ENCODE results near the gene TEX14. TPM values are rescaled to one million over a fixed set of nuclear protein-coding genes. Genes with fewer than 3 reads are reported as not detected.

TEX14 gene
- total RNA-seq, 1 donor from 2014 or later, result under 0.01 TPM

DNA sequence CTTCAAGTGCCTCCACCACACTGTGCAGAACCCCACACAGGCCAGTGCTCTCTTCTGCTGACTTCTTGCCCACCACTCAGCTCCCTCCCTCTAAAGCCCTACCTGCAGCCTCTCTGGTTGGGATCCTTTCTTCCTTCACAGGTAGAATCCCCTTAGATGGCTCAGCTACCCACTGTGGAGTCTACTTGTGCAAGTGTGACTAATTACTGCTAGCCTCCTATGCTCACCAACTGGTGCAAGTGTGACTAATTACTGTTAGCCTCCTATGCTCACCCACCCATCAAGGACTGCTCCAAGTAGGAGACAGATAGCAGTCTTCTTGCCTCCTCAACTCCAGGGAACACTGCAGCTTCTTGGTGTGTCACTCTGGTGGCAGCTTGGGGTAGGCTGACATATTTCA is 43.6 kb downstream of the TEX14 start:
- DNase-seq (ENCODE audit: low read depth in 2 of 2), result no peak

DNA sequence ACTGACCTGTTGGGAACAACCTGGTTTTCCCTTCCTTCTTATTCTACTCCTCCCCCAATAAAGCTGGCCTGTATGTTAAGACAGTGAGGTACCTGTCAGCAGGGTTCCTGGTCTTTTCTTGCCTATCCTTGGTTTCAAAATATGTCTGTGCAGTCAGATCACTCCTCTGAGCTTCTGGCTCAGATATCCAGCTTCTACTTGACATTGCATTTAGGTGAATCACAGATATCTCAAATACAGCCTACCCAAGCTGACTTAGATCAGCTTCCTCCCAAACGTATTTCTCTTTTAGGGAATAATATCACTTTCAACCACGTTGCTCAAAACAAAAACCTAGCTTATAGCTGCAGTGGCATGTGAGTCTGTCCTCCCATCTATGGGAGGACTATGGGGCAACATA is 48.7 kb downstream of the TEX14 start:
- DNase-seq (ENCODE audit: low read depth in 2 of 2), result peak in 1 of 2 donors; percentile 43

DNA sequence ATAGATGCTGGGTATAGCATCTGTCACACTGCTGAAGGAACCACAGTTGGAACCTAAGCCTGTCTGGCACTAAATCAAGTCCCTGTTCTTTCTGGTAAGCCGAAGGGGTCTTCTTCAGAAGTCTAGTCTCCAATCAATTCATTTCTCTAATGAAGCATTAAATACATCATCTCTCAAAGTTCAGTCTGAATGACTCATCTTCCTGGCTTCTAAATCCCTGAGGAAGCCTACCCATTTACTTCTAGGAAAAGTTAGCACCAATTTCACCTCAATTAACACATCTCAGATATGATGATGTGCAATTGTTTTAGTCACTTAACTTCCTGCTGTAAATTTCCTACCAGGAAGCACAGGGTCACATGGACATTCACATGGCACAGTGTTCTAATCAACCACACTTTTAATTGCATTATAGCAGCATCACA is 49.9 kb downstream of the TEX14 start:
- DNase-seq (ENCODE audit: low read depth in 2 of 2), result peak; percentile 20 to 54

DNA sequence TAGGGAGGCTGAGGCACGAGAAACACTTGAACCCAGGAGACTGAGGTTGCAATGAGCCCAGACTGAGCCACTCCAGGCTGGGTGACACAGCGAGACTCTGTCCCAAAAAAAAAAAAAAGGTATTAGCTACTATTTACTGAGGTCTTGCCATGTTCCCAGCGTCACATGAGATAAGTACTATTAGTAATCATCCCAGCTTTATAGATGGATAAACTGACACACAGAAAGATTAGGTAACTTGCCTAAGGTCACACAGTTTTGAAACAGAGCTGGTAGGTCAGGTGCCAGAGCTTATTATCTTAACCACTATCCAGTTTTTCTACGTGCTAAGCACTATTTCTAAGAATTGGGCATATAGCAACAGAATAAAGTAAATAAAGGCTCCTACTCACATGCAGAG is 51.6 kb downstream of the TEX14 start:
- DNase-seq (ENCODE audit: low read depth in 2 of 2), result no peak

DNA sequence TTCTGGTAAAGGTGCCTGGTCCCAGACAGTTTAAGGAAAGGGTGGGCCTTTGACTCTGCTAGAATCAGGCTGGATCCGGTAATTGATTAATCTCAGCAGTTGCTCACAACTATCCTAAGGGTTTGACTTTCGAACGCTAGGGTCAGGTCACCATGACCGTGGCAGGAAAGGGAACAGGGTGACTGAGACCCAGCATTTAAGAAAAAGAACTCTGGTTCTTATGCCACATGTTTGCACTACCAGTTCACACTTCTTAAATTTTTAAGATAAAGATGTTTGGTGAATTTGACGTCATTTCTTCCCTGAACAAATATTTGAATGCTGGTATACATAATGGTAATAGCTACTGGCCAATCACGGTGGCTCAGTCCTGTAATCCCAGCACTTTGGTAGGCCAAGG is 52.2 kb downstream of the TEX14 start:
- no peak for DNase-seq (ENCODE audit: low read depth in 2 of 2)

DNA sequence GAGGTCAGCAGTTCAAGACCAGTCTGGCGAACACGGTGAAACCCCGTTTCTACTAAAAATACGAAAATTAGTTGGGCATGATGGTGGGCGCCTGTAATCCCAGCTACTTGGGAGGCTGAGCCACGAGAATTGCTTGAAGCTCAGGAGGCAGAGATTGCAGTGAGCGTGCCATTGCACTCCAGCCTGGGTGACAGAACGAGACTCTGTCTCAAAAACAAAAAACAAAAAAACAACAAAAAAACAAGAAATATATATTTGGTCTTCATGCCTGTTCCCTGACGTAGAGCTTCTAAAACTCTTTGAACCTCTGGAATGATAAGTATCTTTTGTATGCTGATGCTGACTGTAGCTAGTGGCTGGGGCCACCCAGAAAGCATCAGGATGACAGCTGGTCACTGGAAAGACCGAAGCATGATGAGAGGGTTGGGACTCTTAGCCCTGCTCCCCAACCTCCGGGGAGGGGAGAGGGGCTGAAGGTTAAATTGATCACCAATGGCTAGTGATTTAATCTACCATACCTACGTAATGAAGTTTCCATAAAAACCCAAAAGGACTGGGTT is 54.8 kb downstream of the TEX14 start:
- no peak for DNase-seq (ENCODE audit: low read depth in 2 of 2)

DNA sequence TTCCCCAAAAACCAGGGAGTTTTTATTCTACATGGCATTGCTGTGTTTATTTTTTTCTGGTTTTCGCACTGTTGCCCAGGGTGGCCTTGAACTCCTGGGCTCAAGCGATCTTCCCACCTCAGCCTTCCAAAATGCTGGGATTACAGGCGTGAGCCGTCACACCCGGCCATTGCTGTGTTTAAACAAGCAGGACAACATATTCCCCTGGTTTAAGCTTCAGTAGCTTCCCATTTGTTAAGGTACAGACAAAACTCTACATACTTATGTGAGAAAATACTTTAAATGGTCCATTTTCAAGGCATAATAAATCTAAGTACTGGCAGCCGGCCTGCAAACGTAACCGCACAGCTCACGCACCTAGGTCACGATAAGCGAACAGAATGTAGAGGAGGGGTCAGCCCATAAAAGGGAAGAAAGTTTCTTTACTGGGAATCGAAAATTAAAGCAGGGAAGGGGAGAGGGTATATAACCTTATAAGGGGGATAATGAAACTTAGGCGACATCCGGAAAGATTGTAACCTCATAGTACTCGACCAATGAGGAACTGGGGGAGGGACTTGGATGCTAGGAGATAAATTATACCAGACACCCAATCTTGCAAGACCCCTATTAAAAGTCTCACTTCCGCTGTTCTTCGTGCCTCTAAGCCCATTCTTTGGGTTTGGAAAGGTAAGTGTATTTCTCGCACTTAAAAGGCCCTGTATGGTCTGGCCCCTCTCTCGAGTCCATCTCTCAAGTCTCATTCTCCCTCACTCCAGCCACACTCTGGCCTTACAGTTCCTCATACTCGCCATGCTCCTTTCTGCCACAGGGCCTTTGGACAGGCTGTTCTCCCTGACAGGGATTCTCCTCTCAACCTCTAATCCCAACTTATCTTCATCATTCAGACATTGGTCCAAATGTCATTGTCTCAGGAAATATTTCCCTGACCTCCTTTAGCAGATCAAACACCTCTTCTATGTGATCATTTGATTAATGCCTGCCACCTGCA is 59.2 kb downstream of the TEX14 start:
- peak in 1 of 2 donors; percentile 9 for DNase-seq (ENCODE audit: low read depth in 2 of 2)

DNA sequence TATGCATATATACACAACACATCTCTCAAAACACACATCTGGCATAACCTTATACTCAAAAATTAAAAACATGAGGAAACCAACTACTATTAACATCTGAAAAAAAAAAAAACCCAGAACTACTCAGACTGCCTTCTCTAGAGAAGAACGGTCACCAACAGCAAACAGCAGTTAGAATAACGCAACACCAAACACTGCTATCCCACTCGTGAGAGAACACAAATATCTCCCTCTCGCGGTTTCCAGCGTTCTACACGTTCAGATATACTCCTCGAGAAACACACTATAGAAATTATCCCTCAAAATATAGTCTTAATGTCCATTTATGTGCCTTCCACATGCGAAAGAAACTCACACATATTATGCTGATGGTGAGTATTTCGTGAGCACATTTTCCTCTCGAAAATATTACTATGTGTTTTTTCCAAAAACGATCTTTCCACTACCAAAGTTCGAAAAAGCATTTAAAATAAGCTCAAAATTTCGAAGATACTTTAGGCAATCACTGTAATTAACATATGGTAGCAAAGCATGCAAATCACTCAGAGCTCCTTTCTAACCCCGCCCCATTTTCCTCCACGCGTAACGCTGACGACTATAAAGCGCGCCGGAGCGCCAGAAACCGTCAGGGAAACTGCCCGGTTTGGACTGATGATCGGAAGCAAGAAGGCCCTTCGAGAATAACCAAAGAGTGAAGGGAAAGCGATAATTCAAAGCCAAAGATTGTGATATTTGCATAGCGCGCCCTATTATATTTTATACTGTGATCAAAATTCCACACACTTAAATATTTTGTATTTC is 60.1 kb downstream of the TEX14 start:
- peak; percentile 98 for DNase-seq (ENCODE audit: low read depth in 2 of 2)

DNA sequence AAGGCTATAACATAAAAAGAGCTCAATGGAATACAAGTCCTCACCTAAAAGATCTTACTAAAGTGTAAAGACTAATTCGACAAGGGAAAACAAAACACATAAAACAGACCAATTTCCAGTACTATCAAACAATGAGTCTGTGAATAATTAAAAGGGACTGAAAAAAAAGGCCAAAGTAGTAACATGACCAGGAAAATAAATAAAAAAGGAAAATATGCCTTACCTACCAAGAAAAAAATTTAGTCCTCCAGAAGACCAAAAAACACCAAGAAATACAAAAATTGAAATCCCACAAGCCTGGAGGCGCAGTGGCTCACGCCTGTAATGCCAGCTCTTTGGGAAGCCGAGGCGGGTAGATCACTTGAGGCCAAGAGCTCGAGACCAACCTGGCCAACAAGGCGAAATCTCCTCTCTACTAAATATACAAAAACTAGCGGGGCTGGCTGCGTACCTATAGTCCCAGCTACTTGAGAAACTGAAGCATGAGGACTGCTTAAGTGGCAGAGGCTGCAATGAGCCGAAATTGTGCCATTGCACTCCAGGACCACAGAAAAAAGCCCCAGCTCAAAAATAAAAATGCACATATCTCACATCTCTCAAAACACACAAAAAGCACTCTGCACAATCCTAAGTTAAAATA is 60.8 kb downstream of the TEX14 start:
- DNase-seq (ENCODE audit: low read depth in 2 of 2), result no peak

DNA sequence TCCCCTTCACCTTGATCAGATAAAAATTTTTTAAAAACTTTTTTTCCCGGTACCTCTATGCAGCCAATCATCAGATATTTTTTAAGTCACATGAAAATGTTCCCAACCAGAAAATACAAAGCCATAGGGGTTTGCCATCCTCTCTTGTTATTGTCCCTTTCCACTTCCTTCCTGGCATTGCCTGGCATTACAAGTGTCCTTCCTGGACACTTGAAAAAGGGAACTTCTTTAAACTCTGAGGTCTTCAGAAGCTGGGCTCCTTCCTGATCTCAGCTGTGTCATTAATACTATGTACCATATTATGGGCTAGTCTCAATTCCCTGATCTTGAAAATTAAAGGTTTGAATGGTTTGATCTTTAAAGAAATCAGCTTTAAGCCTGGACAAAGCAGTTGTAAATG is 64.9 kb downstream of the TEX14 start:
- no peak for DNase-seq (ENCODE audit: low read depth in 2 of 2)

DNA sequence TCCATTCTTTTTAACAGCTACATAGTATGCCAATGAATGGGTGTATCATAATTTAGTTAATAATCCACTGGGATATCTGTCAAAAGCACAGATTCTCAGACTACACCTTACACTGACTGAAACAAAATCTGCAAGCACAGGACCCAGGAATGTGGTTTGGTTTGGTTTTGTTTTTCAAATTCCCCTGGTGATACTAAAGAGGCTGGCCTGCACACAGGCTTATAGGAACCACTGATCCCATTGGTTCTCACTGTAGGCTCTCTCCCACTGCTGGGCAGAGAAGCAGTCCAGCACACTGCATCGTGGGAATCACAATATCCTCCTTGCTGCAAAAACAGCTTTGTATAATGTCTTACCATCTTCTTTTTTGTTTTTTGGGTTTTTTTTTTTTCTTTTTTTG is 67.1 kb downstream of the TEX14 start:
- DNase-seq (ENCODE audit: low read depth in 2 of 2), result no peak

DNA sequence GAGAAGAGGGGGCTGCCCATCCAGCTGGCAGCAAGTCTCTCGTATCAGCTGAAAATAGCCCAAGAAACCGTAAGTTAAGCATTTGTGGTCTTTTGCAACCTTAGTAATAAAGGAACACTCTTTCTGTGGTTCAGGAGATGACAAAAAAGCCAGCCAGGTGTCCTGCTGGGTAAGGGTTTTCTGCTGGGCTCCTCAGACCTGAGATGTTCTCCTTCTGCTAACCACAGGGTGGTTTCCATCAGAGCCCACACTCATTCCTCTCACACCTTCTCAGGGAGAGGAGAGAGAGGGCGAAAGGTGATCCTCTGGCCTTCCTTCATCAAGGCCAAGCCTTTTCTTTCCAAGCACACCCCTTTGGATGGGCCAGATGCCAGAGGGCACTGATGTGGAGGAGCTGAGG is 70.7 kb downstream of the TEX14 start:
- no peak for DNase-seq (ENCODE audit: low read depth in 2 of 2)

DNA sequence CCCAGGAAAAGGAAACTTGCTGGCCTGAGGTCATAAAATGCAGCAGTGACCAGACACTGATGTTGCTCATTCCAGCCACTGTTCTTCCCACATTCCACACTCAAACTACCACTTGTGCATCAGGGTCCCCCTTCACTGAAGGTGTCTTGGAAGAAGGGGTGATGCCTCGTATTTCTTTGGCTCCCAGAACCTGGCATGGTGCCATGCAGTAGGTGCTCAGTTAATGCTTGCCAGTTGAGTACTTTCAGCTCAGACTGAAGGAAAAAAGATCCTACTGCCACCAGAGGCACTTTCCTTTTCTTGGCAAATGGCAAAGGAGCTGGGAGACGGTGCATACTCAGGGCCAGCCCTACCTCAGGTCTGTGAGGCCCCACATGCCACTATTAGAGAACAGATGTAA is 73.5 kb downstream of the TEX14 start:
- DNase-seq (ENCODE audit: low read depth in 2 of 2), result no peak

DNA sequence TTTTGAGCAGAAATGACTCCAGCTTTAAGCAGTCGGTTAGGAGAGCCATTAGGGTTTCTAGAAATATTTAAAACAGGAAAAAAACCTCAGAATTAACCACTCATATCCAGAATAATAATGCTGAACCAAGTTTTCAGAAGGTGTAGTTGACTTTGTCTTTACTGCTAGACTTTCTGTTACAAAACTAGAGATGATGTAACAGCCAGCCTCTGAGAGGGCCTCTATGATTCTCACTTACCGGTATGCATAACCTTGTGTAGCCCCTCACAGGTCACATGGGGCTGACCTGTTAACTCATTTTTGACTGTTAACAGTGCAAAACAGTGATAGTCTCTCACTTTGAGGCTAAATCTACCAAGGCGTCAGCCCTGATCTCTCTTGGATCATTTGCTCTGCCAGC is 74.3 kb downstream of the TEX14 start:
- no peak for DNase-seq (ENCODE audit: low read depth in 2 of 2)

DNA sequence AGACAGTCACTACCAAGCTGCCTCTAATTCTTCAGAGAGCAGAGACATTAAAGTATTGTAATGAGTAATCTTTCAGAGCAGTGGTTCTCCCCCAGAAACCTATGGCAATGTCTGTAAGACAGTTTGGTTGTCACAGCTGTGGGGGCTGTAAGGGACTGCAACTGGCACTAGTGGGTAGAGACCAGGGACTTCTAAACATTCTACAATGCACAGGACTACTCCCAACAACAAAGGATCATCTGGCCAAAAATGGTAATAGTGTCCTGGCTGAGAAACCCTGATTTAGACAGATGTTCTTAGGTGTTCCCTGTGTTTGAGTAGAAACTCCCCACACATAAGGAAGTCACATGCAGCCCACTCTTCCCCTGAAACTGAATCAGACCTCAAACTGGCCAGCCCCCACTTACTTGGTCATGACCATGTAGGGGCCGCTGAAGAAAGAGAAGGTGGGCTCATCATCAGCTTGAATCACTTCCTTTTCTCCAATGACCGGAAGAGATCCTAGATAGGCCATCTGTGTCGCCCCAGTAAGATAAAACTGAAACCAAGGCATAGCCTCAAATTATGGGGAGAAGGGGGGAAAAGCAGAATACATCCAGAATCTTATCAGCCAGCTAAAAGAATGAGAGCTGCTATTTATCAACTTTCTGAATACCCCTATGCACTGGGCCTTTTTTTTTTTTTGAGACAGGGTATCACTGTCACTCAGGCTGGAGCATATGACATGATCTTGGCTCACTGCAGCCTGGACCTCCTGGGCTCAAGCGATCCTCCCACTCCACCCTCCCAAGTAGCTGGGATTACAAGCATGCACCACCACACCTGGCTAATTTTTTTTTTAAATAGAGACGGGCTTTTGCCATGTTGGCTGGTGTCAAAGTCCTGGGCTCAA is 75.8 kb downstream of the TEX14 start:
- peak in 1 of 2 donors; percentile 40 for DNase-seq (ENCODE audit: low read depth in 2 of 2)

DNA sequence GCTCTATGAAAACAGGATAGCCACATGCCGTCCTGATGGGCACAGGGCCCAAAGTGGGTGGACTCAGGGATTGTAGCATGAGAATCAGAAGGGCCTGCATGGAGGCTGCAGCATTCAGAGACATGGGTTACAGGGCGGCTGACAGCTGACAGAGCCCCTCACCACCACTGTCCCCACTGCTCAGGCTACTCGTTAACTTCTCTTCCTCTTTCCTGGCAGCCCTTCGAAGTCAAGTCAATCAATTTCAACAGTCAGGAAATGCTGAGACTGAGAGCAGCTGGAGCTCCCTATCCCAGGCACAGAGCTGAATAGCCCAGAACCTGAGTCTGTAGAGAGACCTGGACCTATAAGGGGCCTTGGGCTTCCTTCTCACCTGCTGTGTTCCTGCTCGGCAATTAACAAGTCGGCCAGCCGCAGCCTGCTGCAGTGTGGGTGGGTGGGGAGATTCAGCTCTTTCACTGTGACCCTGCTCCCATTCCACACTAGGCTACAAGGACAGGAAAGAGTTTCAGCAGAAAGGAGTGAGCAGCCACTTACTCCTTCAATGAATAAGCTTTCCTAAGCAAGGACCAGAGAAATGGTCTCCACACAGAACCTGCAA is 76.9 kb downstream of the TEX14 start:
- DNase-seq (ENCODE audit: low read depth in 2 of 2), result peak in 1 of 2 donors; percentile 7

DNA sequence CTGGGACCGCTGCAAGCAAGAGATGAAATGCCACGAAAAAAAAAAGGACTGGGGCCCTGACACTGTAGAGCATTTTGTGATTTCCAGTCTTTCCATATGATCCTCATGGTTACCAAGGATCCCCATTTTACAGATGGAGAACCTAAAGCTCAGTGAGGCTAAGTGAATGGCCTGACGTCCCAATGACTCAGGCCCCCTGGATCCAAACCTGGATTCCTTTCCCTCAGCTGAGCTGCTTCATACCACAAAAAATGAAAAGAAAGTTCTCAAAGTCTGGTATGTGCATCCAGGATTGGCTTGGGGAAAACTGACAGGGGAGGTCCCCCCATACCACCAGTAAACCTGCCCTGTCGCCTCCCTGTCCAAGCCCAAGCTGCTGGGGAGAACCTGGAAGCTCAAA is 80.5 kb downstream of the TEX14 start:
- no peak for DNase-seq (ENCODE audit: low read depth in 2 of 2)

DNA sequence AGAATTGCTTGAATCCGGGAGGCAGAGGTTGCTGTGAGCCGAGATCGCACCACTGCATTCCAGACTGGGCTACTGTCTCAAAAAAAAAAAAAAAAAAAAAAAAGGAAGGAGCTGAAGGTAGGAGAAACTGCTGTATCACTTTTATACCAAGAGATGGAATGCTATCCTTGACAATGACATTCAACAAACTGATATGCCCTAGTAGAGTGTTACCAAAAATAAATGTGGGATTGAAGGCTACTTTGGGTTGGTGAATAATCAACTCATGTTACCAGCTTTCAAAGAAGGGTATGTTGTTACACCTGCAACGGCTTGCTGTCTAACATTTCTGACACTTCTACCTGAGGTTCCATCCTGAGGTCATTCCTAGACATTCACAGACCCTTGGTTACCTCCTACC is 84.9 kb downstream of the TEX14 start:
- no peak for DNase-seq (ENCODE audit: low read depth in 2 of 2)

DNA sequence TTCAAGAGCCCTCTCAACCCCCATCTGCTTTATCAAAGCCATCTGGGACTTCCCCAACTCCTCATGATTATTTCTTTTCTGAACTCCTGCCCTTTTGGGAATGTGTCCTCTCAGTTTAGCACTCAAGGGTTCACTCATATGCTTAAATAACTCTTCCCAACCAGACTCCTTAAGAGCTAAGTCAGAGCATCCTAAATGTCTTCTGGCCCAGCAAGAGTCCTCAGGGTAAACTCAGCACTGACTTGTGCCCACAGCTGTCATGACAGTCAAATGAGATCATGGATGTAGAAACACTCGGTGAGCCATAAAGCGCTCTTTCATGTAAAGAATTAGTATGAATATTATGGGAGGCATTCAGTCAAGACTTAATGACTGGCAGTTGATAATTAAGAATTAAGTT is 85.9 kb downstream of the TEX14 start:
- DNase-seq (ENCODE audit: low read depth in 2 of 2), result no peak

DNA sequence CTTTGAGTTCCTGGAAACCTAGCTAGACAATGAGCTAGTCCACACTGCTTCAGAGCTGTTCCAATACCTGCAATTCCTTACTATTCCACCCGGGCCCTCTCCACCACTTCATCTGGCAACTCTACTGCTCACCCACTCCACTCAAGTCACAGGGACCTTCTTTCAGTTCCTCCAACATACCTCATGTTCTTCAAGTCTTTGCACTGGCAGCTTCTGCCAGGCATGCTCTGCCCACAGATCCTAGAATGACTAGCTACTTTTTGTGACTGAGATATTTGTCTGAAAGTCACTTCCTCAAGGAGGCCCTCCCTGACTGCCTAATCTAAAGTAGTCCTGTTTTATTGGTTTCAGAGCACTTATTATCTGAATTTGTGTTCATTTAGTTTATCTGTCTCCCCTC is 86.4 kb downstream of the TEX14 start:
- DNase-seq (ENCODE audit: low read depth in 2 of 2), result no peak
